Renal pelvis (tissue), 12 donors: ENCODE measurements around the gene RETREG3. TPM values are rescaled to one million over a fixed set of nuclear protein-coding genes. Genes with fewer than 3 reads are reported as not detected.
"Not testable (repeated sequence)": the region's sequence is repeated elsewhere in the genome, so short reads cannot be mapped to it uniquely, and the experiment has no call there.

Experiments
- DNase-seq: peaks from one replicate; pipeline ENCODE4 v3.0.0-alpha.2; 2013
- long read RNA-seq, 16 experiments: transcript quantifications; one replicate each; lab custom pipeline, GENCODE V29; 2026
- polyA plus RNA-seq, 3 donors: library from polyadenylated mRNA; unstranded; fragments of 120-200 nt; gene quantifications; one replicate each; pipeline ENCODE4 v1.2.1, GENCODE V29; 2013; ENCODE audit not compliant: insufficient read length in 3 of 3

The RETREG3 gene
- 10 to 100 TPM; 40.4 to 64.2 (median 60.5) TPM for polyA plus RNA-seq
- long read RNA-seq, donor 1, transcript RETREG3-201 (9 exons, 3,759 nt) = major isoform, 6 of 27 reads
- long read RNA-seq, donor 1, partial matches to known transcripts = 21 of 27 reads
- long read RNA-seq, donor 1, other reads (novel, unspliced or antisense) = 0 of 27 reads
- long read RNA-seq, donor 2, transcript RETREG3-201 (9 exons, 3,759 nt) = major isoform, 10 of 11 reads
- long read RNA-seq, donor 2, partial matches to known transcripts = 0 of 11 reads
- long read RNA-seq, donor 2, other reads (novel, unspliced or antisense) = 0 of 11 reads
- long read RNA-seq, donor 3, transcript RETREG3-201 (9 exons, 3,759 nt) = major isoform, 5 of 8 reads
- long read RNA-seq, donor 3, partial matches to known transcripts = 0 of 8 reads
- long read RNA-seq, donor 3, other reads (novel, unspliced or antisense) = 0 of 8 reads
- long read RNA-seq, donor 4, transcript RETREG3-201 (9 exons, 3,759 nt) = major isoform, 5 of 6 reads
- long read RNA-seq, donor 4, partial matches to known transcripts = 0 of 6 reads
- long read RNA-seq, donor 4, other reads (novel, unspliced or antisense) = 0 of 6 reads
- long read RNA-seq, donor 5, transcript RETREG3-201 (9 exons, 3,759 nt) = major isoform, 7 of 7 reads
- long read RNA-seq, donor 5, partial matches to known transcripts = 0 of 7 reads
- long read RNA-seq, donor 5, other reads (novel, unspliced or antisense) = 0 of 7 reads
- long read RNA-seq, donor 6, transcript RETREG3-201 (9 exons, 3,759 nt) = major isoform, 10 of 10 reads
- long read RNA-seq, donor 6, partial matches to known transcripts = 0 of 10 reads
- long read RNA-seq, donor 6, other reads (novel, unspliced or antisense) = 0 of 10 reads
- long read RNA-seq, donor 7, transcript RETREG3-201 (9 exons, 3,759 nt) = major isoform, 11 of 15 reads
- long read RNA-seq, donor 7, partial matches to known transcripts = 0 of 15 reads
- long read RNA-seq, donor 7, other reads (novel, unspliced or antisense) = 0 of 15 reads
- long read RNA-seq, donor 8, transcript RETREG3-201 (9 exons, 3,759 nt) = major isoform, 5 of 6 reads
- long read RNA-seq, donor 8, partial matches to known transcripts = 0 of 6 reads
- long read RNA-seq, donor 8, other reads (novel, unspliced or antisense) = 0 of 6 reads
- long read RNA-seq, donor 9, transcript RETREG3-201 (9 exons, 3,759 nt) = major isoform, 7 of 9 reads
- long read RNA-seq, donor 9, partial matches to known transcripts = 0 of 9 reads
- long read RNA-seq, donor 9, other reads (novel, unspliced or antisense) = 0 of 9 reads
- long read RNA-seq, donor 10, transcript RETREG3-201 (9 exons, 3,759 nt) = major isoform, 9 of 48 reads
- long read RNA-seq, donor 10, partial matches to known transcripts = 36 of 48 reads
- long read RNA-seq, donor 10, other reads (novel, unspliced or antisense) = 0 of 48 reads
- long read RNA-seq, donor 11, transcript RETREG3-201 (9 exons, 3,759 nt) = major isoform, 8 of 8 reads
- long read RNA-seq, donor 11, partial matches to known transcripts = 0 of 8 reads
- long read RNA-seq, donor 11, other reads (novel, unspliced or antisense) = 0 of 8 reads
- long read RNA-seq, donor 12, transcript RETREG3-201 (9 exons, 3,759 nt) = major isoform, 7 of 9 reads
- long read RNA-seq, donor 12, partial matches to known transcripts = 0 of 9 reads
- long read RNA-seq, donor 12, other reads (novel, unspliced or antisense) = 0 of 9 reads
- long read RNA-seq, donor 13, partial matches to known transcripts = 14 of 20 reads
- long read RNA-seq, donor 13, other reads (novel, unspliced or antisense) = 0 of 20 reads
- long read RNA-seq, donor 14 = 0 reads
- long read RNA-seq, donor 15 = 0 reads
- long read RNA-seq, donor 16, transcript RETREG3-201 (9 exons, 3,759 nt) = major isoform, 8 of 166 reads
- long read RNA-seq, donor 16, partial matches to known transcripts = 129 of 166 reads
- long read RNA-seq, donor 16, other reads (novel, unspliced or antisense) = 26 of 166 reads

GRCh38 chr17:42609182-42609813, at the start of gene RETREG3, which contains the start of gene TUBG1:
RETREG3 (minus strand) TSS chr17:42609374; CDS start chr17:42609324, 50 bp downstream.
TUBG1 (plus strand) TSS chr17:42609683; CDS start chr17:42609738, 55 bp downstream.
- peak; percentile 99 for DNase-seq

- no peak for DNase-seq
These were observed 48.8 kb upstream of the RETREG3 start for GRCh38 chr17:42657824-42658588.

GRCh38 chr17:42655528-42655927, 46.4 kb upstream of the RETREG3 start:
- no peak for DNase-seq

GRCh38 chr17:42653179-42654124, 44.3 kb upstream of the RETREG3 start:
- DNase-seq = no peak

- no peak for DNase-seq
These were observed 42.2 kb upstream of the RETREG3 start for GRCh38 chr17:42651392-42651791.

GRCh38 chr17:42647778-42648177, 38.6 kb upstream of the RETREG3 start:
- no peak for DNase-seq

GRCh38 chr17:42642336-42642735, 33.2 kb upstream of the RETREG3 start:
- DNase-seq = no peak

GRCh38 chr17:42640121-42640520, 30.9 kb upstream of the RETREG3 start:
- DNase-seq = no peak

GRCh38 chr17:42639525-42640113, 30.4 kb upstream of the RETREG3 start:
- DNase-seq = no peak

GRCh38 chr17:42632949-42633444, 23.8 kb upstream of the RETREG3 start:
- no peak for DNase-seq

GRCh38 chr17:42629411-42630009, 20.3 kb upstream of the RETREG3 start:
- DNase-seq = no peak

- DNase-seq = not testable (repeated sequence)
These were observed 18.0 kb upstream of the RETREG3 start for GRCh38 chr17:42627032-42627764.

GRCh38 chr17:42623732-42624596, 14.8 kb upstream of the RETREG3 start:
- no peak for DNase-seq

GRCh38 chr17:42623271-42623670, 14.1 kb upstream of the RETREG3 start:
- no peak for DNase-seq

- not testable (repeated sequence) for DNase-seq
These were observed 12.8 kb upstream of the RETREG3 start for GRCh38 chr17:42621987-42622386.
